ENCODE data around the gene MYDGF. TPM values are rescaled to one million over a fixed set of nuclear protein-coding genes. Genes with fewer than 3 reads are reported as not detected.

The MYDGF gene
- total RNA-seq, 4 donors from 2014 or later = 21.8 to 63.5 (median 44.4) TPM

- DNase-seq = no peak
- no peaks in the 10 kb centered on the region for H3K27me3 ChIP-seq
- H3K27ac ChIP-seq = no peak overlapping the region
- H3K4me3 ChIP-seq = no peak overlapping the region
- no peaks in the 10 kb centered on the region for H3K4me1 ChIP-seq
- no peak for TF ChIP-seq POLR2A (IDR thresholded peaks at IDR 0.05)
- TF ChIP-seq CTCF (IDR thresholded peaks at IDR 0.05) = no peak
- intact Hi-C loops (cut with DNase I; ENCODE audit: low total_unique reads) = no loop called here
- no peaks in the 10 kb centered on the region for H3K9me3 ChIP-seq
- no peaks in the 10 kb centered on the region for H3K36me3 ChIP-seq
Measured at GRCh38 chr19:4675346-4675745, 5.2 kb upstream of the MYDGF start.

GRCh38 chr19:4673726-4674125 lies 3.6 kb upstream of the MYDGF start:
- Histone ChIP-seq H3K27ac (no peak overlapping the region), H3K27me3 (no peaks in the 10 kb centered on the region)

GRCh38 chr19:4673216-4673615 lies 3.1 kb upstream of the MYDGF start:
- H3K27me3 ChIP-seq = no peaks in the 10 kb centered on the region
- H3K36me3 ChIP-seq = no peaks in the 10 kb centered on the region
- intact Hi-C loops (cut with DNase I; ENCODE audit: low total_unique reads) = no loop called here
- H3K27ac ChIP-seq = no peak overlapping the region
- H3K4me1 ChIP-seq = peaks cover 0 to 3% of the 10 kb centered on the region in 2 donors
- no peak for TF ChIP-seq POLR2A (IDR thresholded peaks at IDR 0.05)
- no peak for TF ChIP-seq CTCF (IDR thresholded peaks at IDR 0.05)
- no peak for DNase-seq
- no peak overlapping the region for H3K4me3 ChIP-seq
- no peaks in the 10 kb centered on the region for H3K9me3 ChIP-seq

More at GRCh38 chr19:4673726-4674125, 3.6 kb upstream of the MYDGF start:
- intact Hi-C loops (cut with DNase I; ENCODE audit: low total_unique reads) = no loop called here
- Histone ChIP-seq H3K36me3 (no peaks in the 10 kb centered on the region), H3K4me3 (no peak overlapping the region), H3K9me3 (no peaks in the 10 kb centered on the region), H3K4me1 (peaks cover 0 to 2% of the 10 kb centered on the region in 2 donors)
- TF ChIP-seq CTCF (IDR thresholded peaks at IDR 0.05) (no peak), POLR2A (IDR thresholded peaks at IDR 0.05) (no peak)
- no peak for DNase-seq

GRCh38 chr19:4671185-4671851 lies 1.2 kb upstream of the MYDGF start:
- H3K4me1 ChIP-seq = peaks cover 0 to 3% of the 10 kb centered on the region in 2 donors
- no peaks in the 10 kb centered on the region for H3K9me3 ChIP-seq
- no peaks in the 10 kb centered on the region for H3K27me3 ChIP-seq
- H3K27ac ChIP-seq = peak overlapping the region; percentile 12 to 78
- no peak for DNase-seq
- H3K36me3 ChIP-seq = no peaks in the 10 kb centered on the region
- intact Hi-C loops (cut with DNase I; ENCODE audit: low total_unique reads) = no loop called here
- TF ChIP-seq CTCF (IDR thresholded peaks at IDR 0.05) (no peak), POLR2A (IDR thresholded peaks at IDR 0.05) (no peak)
- no peak overlapping the region for H3K4me3 ChIP-seq

GRCh38 chr19:4664642-4665041 lies 5.5 kb downstream of the MYDGF start:
- intact Hi-C loops (cut with DNase I; ENCODE audit: low total_unique reads) = no loop called here
- Histone ChIP-seq H3K9me3 (no peaks in the 10 kb centered on the region), H3K27me3 (no peaks in the 10 kb centered on the region), H3K4me3 (no peak overlapping the region), H3K36me3 (no peaks in the 10 kb centered on the region), H3K4me1 (peaks cover 0 to 3% of the 10 kb centered on the region in 2 donors), H3K27ac (no peak overlapping the region)
- DNase-seq = no peak
- no peak for TF ChIP-seq POLR2A (IDR thresholded peaks at IDR 0.05)
- no peak for TF ChIP-seq CTCF (IDR thresholded peaks at IDR 0.05)
